Liver (tissue), 9 donors: Measurements from ENCODE around the gene NDFIP1. TPM values are rescaled to one million over a fixed set of nuclear protein-coding genes. Genes with fewer than 3 reads are reported as not detected.

ENCODE experiments used
- DNase-seq: peaks from one replicate; pipeline ENCODE4 v3.0.0-alpha.2; 2017; ENCODE audit warnings: low spot score
- H3K27ac ChIP-seq, 2 donors: one replicate each; pipeline ENCODE4 v1.7.0; 2013; ENCODE audit warnings: inconsistent platforms in 2 of 2, low read length in 2 of 2, control low read depth in 1 of 2, low read depth in 1 of 2, mild to moderate bottlenecking in 1 of 2
- H3K27me3 ChIP-seq, 4 donors: one replicate each; pipeline versions ENCODE4 v1.6.1 to v1.7.0; 2013; ENCODE audit warnings: low read length in 3 of 4, inconsistent platforms in 1 of 4, mild to moderate bottlenecking in 1 of 4, moderate library complexity in 1 of 4; ENCODE audit not compliant: control insufficient read depth in 4 of 4, insufficient read depth in 4 of 4
- H3K36me3 ChIP-seq, 4 donors: one replicate each; pipeline versions ENCODE4 v1.6.1 to v1.7.0; 2013; ENCODE audit warnings: low read length in 3 of 4, mild to moderate bottlenecking in 3 of 4, low read depth in 1 of 4, moderate library complexity in 1 of 4; ENCODE audit not compliant: control insufficient read depth in 4 of 4, insufficient read depth in 3 of 4
- H3K4me1 ChIP-seq, 4 donors: one replicate each; pipeline versions ENCODE4 v1.6.1 to v1.7.0; 2013; ENCODE audit warnings: low read length in 3 of 4, mild to moderate bottlenecking in 3 of 4, moderate library complexity in 1 of 4; ENCODE audit not compliant: control insufficient read depth in 4 of 4, insufficient read depth in 4 of 4
- H3K4me3 ChIP-seq, 3 donors: one replicate each; pipeline versions ENCODE4 v1.6.1 to v1.7.0; 2013; ENCODE audit warnings: low read length in 3 of 3, control low read depth in 1 of 3, low read depth in 1 of 3, mild to moderate bottlenecking in 1 of 3
- H3K9ac ChIP-seq, 2 donors: one replicate each; pipeline ENCODE4 v1.7.0; 2013; ENCODE audit warnings: low read length in 2 of 2, mild to moderate bottlenecking in 2 of 2, moderate library complexity in 2 of 2, control low read depth in 1 of 2, low read depth in 1 of 2
- H3K9me3 ChIP-seq, 4 donors: one replicate each; pipeline versions ENCODE4 v1.6.1 to v1.7.0; 2013; ENCODE audit warnings: low read length in 3 of 4; ENCODE audit not compliant: control insufficient read depth in 4 of 4
- ATF3 ChIP-seq: IDR thresholded peaks from 2 replicates; pipeline ENCODE4 v1.6.1; 2016; ENCODE audit warnings: antibody characterized with exemption
- CTCF ChIP-seq: fragments of 150-350 bp; IDR thresholded peaks from 2 replicates; pipeline ENCODE4 v1.5.1; 2017; ENCODE audit warnings: improper control_type of control experiment, low read depth, low read length; ENCODE audit not compliant: missing input control
- FOXA2 ChIP-seq: IDR thresholded peaks from 2 replicates; pipeline ENCODE4 v1.6.1; 2016; ENCODE audit warnings: antibody characterized with exemption
- GABPA ChIP-seq, 2 donors: IDR thresholded peaks in 1 of 2; conservative IDR thresholded peaks in 1 of 2; 2 replicates each; pipeline ENCODE4 v1.6.1; 2016; ENCODE audit warnings: antibody characterized with exemption in 2 of 2, mild to moderate bottlenecking in 1 of 2, moderate library complexity in 1 of 2
- HNF4A ChIP-seq, 2 donors: conservative IDR thresholded peaks; 2 replicates each; pipeline ENCODE4 v1.6.1; 2016; ENCODE audit warnings: antibody characterized with exemption in 2 of 2, mild to moderate bottlenecking in 2 of 2
- JUND ChIP-seq, 2 donors: IDR thresholded peaks; 2 replicates each; pipeline ENCODE4 v1.6.1; 2016; ENCODE audit warnings: antibody characterized with exemption in 2 of 2
- NR2F2 ChIP-seq: IDR thresholded peaks from 2 replicates; pipeline ENCODE4 v1.6.1; 2016; ENCODE audit warnings: antibody characterized with exemption
- RAD21 ChIP-seq, 2 donors: IDR thresholded peaks; 2 replicates each; pipeline ENCODE4 v1.6.1; 2016; ENCODE audit warnings: antibody characterized with exemption in 2 of 2, mild to moderate bottlenecking in 2 of 2
- REST ChIP-seq: IDR thresholded peaks from 2 replicates; pipeline ENCODE4 v1.6.1; 2016; ENCODE audit warnings: antibody characterized with exemption, mild to moderate bottlenecking
- RXRA ChIP-seq, 2 donors: IDR thresholded peaks; 2 replicates each; pipeline ENCODE4 v1.6.1; 2017 to 2018; ENCODE audit warnings: antibody characterized with exemption in 2 of 2, mild to moderate bottlenecking in 1 of 2
- SP1 ChIP-seq: IDR thresholded peaks from 2 replicates; pipeline ENCODE4 v1.6.1; 2018; ENCODE audit warnings: antibody characterized with exemption, mild to moderate bottlenecking
- TAF1 ChIP-seq: conservative IDR thresholded peaks from 2 replicates; pipeline ENCODE4 v1.6.1; 2016; ENCODE audit warnings: antibody characterized with exemption, mild to moderate bottlenecking
- ZBTB33 ChIP-seq: IDR thresholded peaks from 2 replicates; pipeline ENCODE4 v1.6.1; 2016; ENCODE audit warnings: antibody characterized with exemption
- WGBS: extraction: QIAGEN DNeasy Blood & Tissue Kit; methylation state at CpG from one replicate; pipeline ENCODE4 v1.1.7; 2013; 5-methylcytosine and 5-hydroxymethylcytosine counted together
- polyA plus RNA-seq, 2 donors: library from polyadenylated mRNA; stranded (reverse) in 1 of 2; unstranded in 1 of 2; fragments of 200-250 nt in 1 of 2; fragments of >200 nt in 1 of 2; fragmentation: Nextera tagmentation in 1 of 2; extraction: Ambion mirVana in 1 of 2; gene quantifications; one replicate each; pipeline versions ENCODE4 v1.2.1 to v1.2.3, GENCODE V29; 2013 to 2015
- total RNA-seq, 2 donors: library from RNA; depleted of rRNA; stranded (reverse); fragments of >200 nt; gene quantifications; one replicate each; pipeline ENCODE4 v1.2.3, GENCODE V29; 2014
- donor health status: healthy.
- donor health status: healthy.
- donor health status: healthy.
- donor health status: healthy.
- donor health status: healthy.

The NDFIP1 gene
- total and polyA plus RNA-seq, 4 donors, result 43.5 to 68.1 (median 57.1) TPM

GRCh38 chr5:142098931-142099330, 9.6 kb upstream of the NDFIP1 start (continued):
- no peak for TF ChIP-seq ZBTB33

- H3K4me3 ChIP-seq, result no peak overlapping the region
- DNase-seq, result no peak
- no peak overlapping the region for H3K9ac ChIP-seq
- TF ChIP-seq RAD21 (IDR thresholded peaks at IDR 0.05), result no peak
- TF ChIP-seq NR2F2, result peak; percentile 45
- H3K27me3 ChIP-seq, result no peaks in the 10 kb centered on the region
- 81% methylated on average over 7 of the region's 7 CpGs for WGBS
- no peaks in the 10 kb centered on the region for H3K4me1 ChIP-seq
- H3K9me3 ChIP-seq, result no peaks in the 10 kb centered on the region
- H3K36me3 ChIP-seq, result no peaks in the 10 kb centered on the region
- H3K27ac ChIP-seq, result no peak overlapping the region
These were observed 8.3 kb upstream of the NDFIP1 start for GRCh38 chr5:142100307-142100706.

GRCh38 chr5:142102980-142103740, 5.4 kb upstream of the NDFIP1 start:
- H3K36me3 ChIP-seq, result no peaks in the 10 kb centered on the region
- H3K9me3 ChIP-seq, result no peaks in the 10 kb centered on the region
- no peak overlapping the region for H3K4me3 ChIP-seq
- H3K9ac ChIP-seq, result no peak overlapping the region
- 64% methylated on average over 7 of the region's 7 CpGs for WGBS
- no peak overlapping the region for H3K27ac ChIP-seq
- DNase-seq, result no peak
- H3K4me1 ChIP-seq, result peaks cover 0 to 2% (median under 1%) of the 10 kb centered on the region in 4 donors
- H3K27me3 ChIP-seq, result no peaks in the 10 kb centered on the region
- TF ChIP-seq ATF3 (no peak), ZBTB33 (no peak), FOXA2 (no peak), CTCF (no peak), GABPA (IDR thresholded peaks at IDR 0.05 in 1 of 2, conservative IDR thresholded peaks at IDR 0.05 in 1 of 2) (no peak), REST (no peak), RAD21 (IDR thresholded peaks at IDR 0.05) (no peak), JUND (IDR thresholded peaks at IDR 0.05) (no peak), NR2F2 (no peak), TAF1 (no peak), RXRA (IDR thresholded peaks at IDR 0.05) (no peak), SP1 (no peak), HNF4A (conservative IDR thresholded peaks at IDR 0.05) (no peak)
